PFSK-1 (cell line): ENCODE data around the gene PRKACA.

ENCODE experiments used
- POLR2AphosphoS5 ChIP-seq: IDR thresholded peaks from 2 replicates; pipeline ENCODE4 v1.6.1; 2012; ENCODE audit warnings: low read depth, mild to moderate bottlenecking, control low read depth, low read length, moderate library complexity
- REST ChIP-seq, 2 experiments: IDR thresholded peaks; 2 replicates each; pipeline versions ENCODE4 v1.6.1 to v1.8.0; 2011 to 2012; ENCODE audit warnings: low read depth in 2 of 2, low read length in 2 of 2, control low read depth in 1 of 2, inconsistent platforms in 1 of 2, mild to moderate bottlenecking in 1 of 2, moderate library complexity in 1 of 2; ENCODE audit not compliant: insufficient read depth in 1 of 2
- TAF1 ChIP-seq: IDR thresholded peaks from 2 replicates; pipeline ENCODE4 v1.6.1; 2012; ENCODE audit warnings: low read length, control low read depth, borderline replicate concordance; ENCODE audit not compliant: insufficient read depth

GRCh38 chr19:14106840-14107239 is 10.7 kb downstream of the PRKACA start:
- no peak for TF ChIP-seq POLR2AphosphoS5
- TF ChIP-seq TAF1, result no peak
- no peak for TF ChIP-seq REST (IDR thresholded peaks at IDR 0.05; ENCODE audit: insufficient read depth in 1 of 2, low read depth in 2 of 2, low read length in 2 of 2)
